Tibial nerve (tissue), 4 donors: ENCODE results near the gene MBOAT2.

Source experiments
- CTCF ChIP-seq, 5 experiments: fragments of 200-600 bp in 3 of 5; fragments of 450-650 bp in 2 of 5; sonication (generic) in 3 of 5; IDR thresholded peaks; one replicate each; pipeline ENCODE4 v1.5.1; 2016 to 2019; ENCODE audit warnings: antibody characterized with exemption in 5 of 5, mild to moderate bottlenecking in 3 of 5, moderate library complexity in 2 of 5
- EP300 ChIP-seq, 2 donors: sonication (generic); formaldehyde crosslinking; IDR thresholded peaks; one replicate each; pipeline ENCODE4 v1.6.1; 2017; ENCODE audit warnings: antibody characterized with exemption in 2 of 2, mild to moderate bottlenecking in 1 of 2
- POLR2A ChIP-seq, 2 donors: fragments of 450-650 bp; IDR thresholded peaks; one replicate each; pipeline ENCODE4 v1.6.1; 2017; ENCODE audit warnings: antibody characterized with exemption in 2 of 2, mild to moderate bottlenecking in 2 of 2, moderate library complexity in 2 of 2

GRCh38 chr2:8822218-8822617 is 181.3 kb downstream of the MBOAT2 start:
- TF ChIP-seq CTCF (IDR thresholded peaks at IDR 0.05) (no peak), EP300 (IDR thresholded peaks at IDR 0.05) (no peak), POLR2A (IDR thresholded peaks at IDR 0.05) (no peak)
